ENCODE data around the gene PTGES3L.

The PTGES3L gene

GRCh38 chr17:43011728-43012472 lies 32.0 kb upstream of the PTGES3L start:
- DNase-seq: no peak
- H3K36me3 ChIP-seq (replicated peaks; ENCODE audit: insufficient read depth, low read length): no peaks in the 10 kb centered on the region
- no peaks in the 10 kb centered on the region for H4K20me1 ChIP-seq (ENCODE audit: insufficient read depth, low read length)
- no peak for TF ChIP-seq EZH2 (optimal IDR thresholded peaks at IDR 0.05; ENCODE audit: low read depth, low read length)
- TF ChIP-seq CTCF (IDR thresholded peaks at IDR 0.05; ENCODE audit: low read length): no peak
- TF ChIP-seq EZH2phosphoT487 (IDR thresholded peaks at IDR 0.05; ENCODE audit: low read length): no peak
- H2AFZ ChIP-seq (ENCODE audit: low read length): no peak overlapping the region
- no peaks in the 10 kb centered on the region for H3K9me2 ChIP-seq (replicated peaks; ENCODE audit: insufficient read depth, low read length)
- no peaks in the 10 kb centered on the region for H3K9me3 ChIP-seq (replicated peaks; ENCODE audit: insufficient read depth, low read length)
- no peaks in the 10 kb centered on the region for H3K4me1 ChIP-seq (ENCODE audit: low read length)
- H3F3A ChIP-seq (ENCODE audit: insufficient read depth, low read length): 0 out of 2 replicates have a peak, but pooled peaks cover 2% of the 10 kb centered on the region
- no peaks in the 10 kb centered on the region for H3K27me3 ChIP-seq (replicated peaks; ENCODE audit: insufficient read depth, low read length)
- no peak overlapping the region for H3K4me2 ChIP-seq (ENCODE audit: low read depth, low read length)
- no peak overlapping the region for H3K4me3 ChIP-seq (ENCODE audit: low read length)
- no peak overlapping the region for H3K9ac ChIP-seq (ENCODE audit: low read length)
- peaks cover 10% of the 10 kb centered on the region for H3K79me2 ChIP-seq (ENCODE audit: low read length)
- H3K27ac ChIP-seq (ENCODE audit: low read length): no peak overlapping the region

- H3K9me3 ChIP-seq (replicated peaks; ENCODE audit: insufficient read depth, low read length): no peaks in the 10 kb centered on the region
- no peaks in the 10 kb centered on the region for H3K36me3 ChIP-seq (replicated peaks; ENCODE audit: insufficient read depth, low read length)
- no peaks in the 10 kb centered on the region for H3K27me3 ChIP-seq (replicated peaks; ENCODE audit: insufficient read depth, low read length)
- peaks cover 3% of the 10 kb centered on the region; the same call in 1 of the 2 replicates for H3K4me1 ChIP-seq (ENCODE audit: low read length)
- H3K4me3 ChIP-seq (ENCODE audit: low read length): no peak overlapping the region
- peaks cover 5% of the 10 kb centered on the region; the same call in 1 of the 2 replicates for H3F3A ChIP-seq (ENCODE audit: insufficient read depth, low read length)
- H3K9ac ChIP-seq (ENCODE audit: low read length): no peak overlapping the region
- no peak for DNase-seq
- H2AFZ ChIP-seq (ENCODE audit: low read length): no peak overlapping the region
- no peaks in the 10 kb centered on the region for H4K20me1 ChIP-seq (ENCODE audit: insufficient read depth, low read length)
- TF ChIP-seq EZH2phosphoT487 (IDR thresholded peaks at IDR 0.05; ENCODE audit: low read length) (no peak), CTCF (IDR thresholded peaks at IDR 0.05; ENCODE audit: low read length) (no peak), EZH2 (optimal IDR thresholded peaks at IDR 0.05; ENCODE audit: low read depth, low read length) (no peak)
- no peak overlapping the region for H3K27ac ChIP-seq (ENCODE audit: low read length)
- H3K9me2 ChIP-seq (replicated peaks; ENCODE audit: insufficient read depth, low read length): no peaks in the 10 kb centered on the region
- peaks cover 12% of the 10 kb centered on the region for H3K79me2 ChIP-seq (ENCODE audit: low read length)
- H3K4me2 ChIP-seq (ENCODE audit: low read depth, low read length): no peak overlapping the region
These were observed 30.9 kb upstream of the PTGES3L start for GRCh38 chr17:43010667-43011308.

- H3K27ac ChIP-seq (ENCODE audit: low read length): peak within 1 kb of the TSS; percentile 60; the same call in 1 of the 2 replicates
- peaks cover 12% of the 10 kb centered on the region for H3K79me2 ChIP-seq (ENCODE audit: low read length)
- H3K27me3 ChIP-seq (replicated peaks; ENCODE audit: insufficient read depth, low read length): no peaks in the 10 kb centered on the region
- H3K9me3 ChIP-seq (replicated peaks; ENCODE audit: insufficient read depth, low read length): no peaks in the 10 kb centered on the region
- peaks cover 3% of the 10 kb centered on the region; the same call in 1 of the 2 replicates for H3K4me1 ChIP-seq (ENCODE audit: low read length)
- TF ChIP-seq CTCF (IDR thresholded peaks at IDR 0.05; ENCODE audit: low read length): peak; percentile 40
- TF ChIP-seq EZH2 (optimal IDR thresholded peaks at IDR 0.05; ENCODE audit: low read depth, low read length): no peak
- no peak for TF ChIP-seq EZH2phosphoT487 (IDR thresholded peaks at IDR 0.05; ENCODE audit: low read length)
- peak within 1 kb of the TSS; percentile 70 for H3K4me3 ChIP-seq (ENCODE audit: low read length)
- peaks cover 7% of the 10 kb centered on the region for H3K36me3 ChIP-seq (replicated peaks; ENCODE audit: insufficient read depth, low read length)
- H3K9ac ChIP-seq (ENCODE audit: low read length): peak within 1 kb of the TSS; percentile 75
- H3K9me2 ChIP-seq (replicated peaks; ENCODE audit: insufficient read depth, low read length): no peaks in the 10 kb centered on the region
- peak; percentile 93 for DNase-seq
- peak within 1 kb of the TSS; percentile 47 for H2AFZ ChIP-seq (ENCODE audit: low read length)
- peaks cover 33% of the 10 kb centered on the region for H3F3A ChIP-seq (ENCODE audit: insufficient read depth, low read length)
- peak within 1 kb of the TSS; percentile 62; the same call in 1 of the 2 replicates for H3K4me2 ChIP-seq (ENCODE audit: low read depth, low read length)
- H4K20me1 ChIP-seq (ENCODE audit: insufficient read depth, low read length): 0 out of 2 replicates have a peak, but pooled peaks cover 5% of the 10 kb centered on the region
These were observed 27.0 kb upstream of the PTGES3L start, which contains the start of gene IFI35 for GRCh38 chr17:43006639-43007551. IFI35 (plus strand) TSS chr17:43006784; CDS start chr17:43006948, 164 bp downstream.
